Esophagus squamous epithelium (tissue), 5 donors: ENCODE measurements around the gene EXOC6. TPM values are rescaled to one million over a fixed set of nuclear protein-coding genes. Genes with fewer than 3 reads are reported as not detected.

Experiments used
- DNase-seq: peaks from one replicate; lab custom pipeline; 2025; lab: John Stamatoyannopoulos, UW
- H3K27ac ChIP-seq, 4 donors: fragments of 200-600 bp; sonication (generic); one replicate each; pipeline ENCODE4 v1.5.1; 2016 to 2019; ENCODE audit warnings: mild to moderate bottlenecking in 1 of 4
- H3K27me3 ChIP-seq, 4 donors: fragments of 200-600 bp; sonication (generic); 1 replicate in 3 of 4; 2 replicates in 1 of 4; pipeline versions ENCODE4 v1.5.1 to v1.6.0; 2017 to 2021; ENCODE audit warnings: antibody characterized with exemption in 1 of 4
- H3K36me3 ChIP-seq, 3 donors: fragments of 200-600 bp; sonication (generic); one replicate each; pipeline ENCODE4 v1.5.1; 2016 to 2019
- H3K4me1 ChIP-seq, 3 donors: fragments of 200-600 bp; sonication (generic); one replicate each; pipeline ENCODE4 v1.5.1; 2017 to 2019
- H3K4me3 ChIP-seq, 4 donors: fragments of 200-600 bp; sonication (generic); 1 replicate in 3 of 4; 2 replicates in 1 of 4; pipeline ENCODE4 v1.5.1; 2016 to 2019; ENCODE audit warnings: mild to moderate bottlenecking in 2 of 4, moderate library complexity in 1 of 4
- H3K9me3 ChIP-seq, 3 donors: fragments of 200-600 bp; sonication (generic); one replicate each; pipeline ENCODE4 v1.5.1; 2016 to 2019
- CTCF ChIP-seq, 6 experiments: fragments of 450-650 bp in 4 of 6; fragments of 200-600 bp in 2 of 6; sonication (generic) in 2 of 6; IDR thresholded peaks; one replicate each; pipeline ENCODE4 v1.5.1; 2016 to 2019; ENCODE audit warnings: antibody characterized with exemption in 6 of 6, mild to moderate bottlenecking in 4 of 6, moderate library complexity in 4 of 6
- POLR2A ChIP-seq, 4 donors: fragments of 450-650 bp; IDR thresholded peaks; one replicate each; pipeline ENCODE4 v1.6.1; 2017; ENCODE audit warnings: antibody characterized with exemption in 4 of 4, mild to moderate bottlenecking in 4 of 4, moderate library complexity in 3 of 4
- WGBS, 2 donors: methylation state at CpG; one replicate each; pipeline ENCODE4 v1.1.5; 2018; 5-methylcytosine and 5-hydroxymethylcytosine counted together
- intact Hi-C: fragments of 100-400 bp; cut with DNase I; formaldehyde crosslinking; loops from one replicate; pipeline ENCODE4 v1.15.0; 2022
- total RNA-seq, 4 donors: library from RNA; depleted of rRNA; stranded (reverse); fragments of >200 nt; gene quantifications; one replicate each; pipeline ENCODE4 v1.1.0, GENCODE V29; 2016
- donor health status: DM: yes; HTN: yes; CAD: no.

EXOC6 gene
- total RNA-seq, 4 donors from 2014 or later, result 1.3 to 9.5 (median 5.6) TPM

DNA sequence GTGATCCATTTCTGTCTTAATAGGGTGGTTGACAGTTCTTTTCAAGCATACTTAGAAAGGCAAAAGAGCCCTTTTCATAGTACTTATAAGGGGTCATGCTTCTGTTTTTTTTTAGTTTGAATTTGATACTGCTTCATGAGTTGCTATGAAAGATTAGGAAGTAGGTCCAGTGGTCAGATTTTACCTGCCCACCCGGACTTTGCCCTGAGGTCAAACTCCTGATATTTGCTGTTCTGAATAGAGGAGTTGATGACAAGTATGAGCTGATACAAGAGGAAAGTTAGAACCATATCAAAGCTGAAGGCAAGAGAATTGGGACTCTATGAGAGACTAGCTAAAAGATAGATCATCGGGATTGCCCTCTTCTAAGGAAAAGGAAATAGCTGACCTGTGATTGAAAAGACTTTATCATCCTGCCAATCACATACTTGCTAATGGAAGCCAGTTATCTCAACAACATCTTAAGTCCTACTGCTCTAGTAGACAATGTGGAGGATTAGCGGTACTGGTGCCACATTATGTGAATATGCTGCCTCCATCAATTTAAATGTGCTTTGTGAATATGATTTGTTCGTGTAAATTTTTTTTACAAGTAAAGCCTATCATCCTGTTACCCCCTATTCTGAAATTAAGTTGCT is 174.8 kb downstream of the EXOC6 start:
- Histone ChIP-seq H3K4me3 (no peak overlapping the region), H3K36me3 (peaks cover 0 to 13% (median 0%) of the 10 kb centered on the region in 3 donors), H3K4me1 (no peaks in the 10 kb centered on the region), H3K27me3 (no peaks in the 10 kb centered on the region), H3K27ac (no peak overlapping the region), H3K9me3 (no peaks in the 10 kb centered on the region)
- TF ChIP-seq CTCF (IDR thresholded peaks at IDR 0.05) (no peak), POLR2A (IDR thresholded peaks at IDR 0.05) (no peak)
- intact Hi-C loops, result no loop called here
- WGBS, 2 donors, result 78 to 90% methylated on average over 4 of the region's 4 CpGs
- DNase-seq, result no peak

DNA sequence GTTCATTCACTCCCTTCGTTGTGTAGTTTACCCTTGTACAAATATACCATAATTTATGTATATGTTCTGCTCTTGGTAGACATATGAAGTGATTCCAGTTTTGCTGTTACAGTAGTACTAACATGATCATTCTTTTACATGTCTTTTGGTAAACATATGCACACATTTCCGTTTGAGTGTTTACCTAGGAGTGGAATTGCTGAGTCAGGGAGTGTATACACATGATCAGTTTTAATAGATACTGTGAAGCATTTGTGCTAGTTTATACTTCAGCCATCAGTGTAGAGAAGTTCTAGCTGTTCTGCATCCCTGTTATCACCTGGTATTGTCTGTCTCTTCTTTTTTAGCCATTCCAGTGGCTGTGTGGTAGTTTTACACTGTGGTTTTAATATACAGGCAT is 177.8 kb downstream of the EXOC6 start:
- no peak for DNase-seq
- intact Hi-C loops, result no loop called here
- Histone ChIP-seq H3K27ac (no peak overlapping the region), H3K4me3 (no peak overlapping the region), H3K4me1 (peaks cover 0 to 4% (median 0%) of the 10 kb centered on the region in 3 donors), H3K36me3 (peaks cover 0 to 13% (median 0%) of the 10 kb centered on the region in 3 donors), H3K27me3 (peaks cover 0 to 4% (median 0%) of the 10 kb centered on the region in 4 donors), H3K9me3 (no peaks in the 10 kb centered on the region)
- WGBS, 2 donors, result 46 to 55% methylated on average over 2 of the region's 2 CpGs
- TF ChIP-seq POLR2A (IDR thresholded peaks at IDR 0.05) (no peak), CTCF (IDR thresholded peaks at IDR 0.05) (no peak)

- no peak overlapping the region for H3K4me3 ChIP-seq
- peaks cover 0 to 13% (median 0%) of the 10 kb centered on the region in 3 donors for H3K36me3 ChIP-seq
- intact Hi-C loops, result no loop called here
- TF ChIP-seq CTCF (IDR thresholded peaks at IDR 0.05), result no peak
- no peak for TF ChIP-seq POLR2A (IDR thresholded peaks at IDR 0.05)
- DNase-seq, result no peak
- H3K4me1 ChIP-seq, result peaks cover 0 to 4% (median 0%) of the 10 kb centered on the region in 3 donors
- H3K27me3 ChIP-seq, result peaks cover 0 to 9% (median 0%) of the 10 kb centered on the region in 4 donors
- H3K9me3 ChIP-seq, result no peaks in the 10 kb centered on the region
- no peak overlapping the region for H3K27ac ChIP-seq
These were observed 179.2 kb downstream of the EXOC6 start for GRCh38 chr10:93027508-93027907.

- intact Hi-C loops, result no loop called here
- Histone ChIP-seq H3K4me1 (peaks cover 0 to 4% (median 0%) of the 10 kb centered on the region in 3 donors), H3K27me3 (peaks cover 0 to 9% (median 0%) of the 10 kb centered on the region in 4 donors), H3K4me3 (no peak overlapping the region), H3K27ac (no peak overlapping the region), H3K36me3 (peaks cover 0 to 13% (median 0%) of the 10 kb centered on the region in 3 donors), H3K9me3 (no peaks in the 10 kb centered on the region)
- DNase-seq, result no peak
- 38 to 56% methylated on average over 2 of the region's 2 CpGs for WGBS, 2 donors
- TF ChIP-seq POLR2A (IDR thresholded peaks at IDR 0.05) (no peak), CTCF (IDR thresholded peaks at IDR 0.05) (no peak)
These were observed 180.6 kb downstream of the EXOC6 start for GRCh38 chr10:93028883-93029282.

DNA sequence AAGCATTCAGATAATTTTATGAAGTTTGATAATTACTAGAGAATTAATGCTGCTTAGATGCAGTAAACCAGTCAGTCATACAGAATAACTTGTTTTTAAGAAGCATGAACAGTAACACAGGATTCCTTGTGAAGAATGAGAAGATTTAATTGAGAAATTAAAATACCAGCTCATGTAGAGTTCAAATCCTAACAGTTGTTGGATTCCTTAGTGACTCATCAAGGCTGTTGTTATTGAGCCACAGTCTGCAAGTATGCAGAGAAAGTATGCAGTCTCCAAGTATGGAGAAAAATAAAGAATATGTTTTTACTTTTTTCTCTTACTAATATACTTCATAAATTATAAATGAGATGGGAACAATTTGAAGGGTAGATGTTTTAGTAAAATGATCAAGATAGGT is 182.1 kb downstream of the EXOC6 start:
- Histone ChIP-seq H3K27me3 (peaks cover 0 to 9% (median 0%) of the 10 kb centered on the region in 4 donors), H3K27ac (no peak overlapping the region), H3K4me3 (no peak overlapping the region), H3K36me3 (peaks cover 0 to 13% (median 0%) of the 10 kb centered on the region in 3 donors), H3K4me1 (peaks cover 0 to 11% (median 4%) of the 10 kb centered on the region in 3 donors), H3K9me3 (no peaks in the 10 kb centered on the region)
- TF ChIP-seq CTCF (IDR thresholded peaks at IDR 0.05), result no peak
- no peak for TF ChIP-seq POLR2A (IDR thresholded peaks at IDR 0.05)
- intact Hi-C loops, result no loop called here
- no peak for DNase-seq
